HepG2 (cell line): ENCODE results near the gene FCAMR. TPM values are rescaled to one million over a fixed set of nuclear protein-coding genes. Genes with fewer than 3 reads are reported as not detected.

Source experiments
- CBX2 ChIP-seq, 2 experiments: fragments of 200-600 bp in 1 of 2; sonication (generic); formaldehyde crosslinking in 1 of 2; IDR thresholded peaks; 2 replicates each; pipeline versions ENCODE4 v1.7.0 to v1.8.1; 2018 to 2022; ENCODE audit warnings: low read depth in 2 of 2, low read length in 1 of 2, mild to moderate bottlenecking in 1 of 2, missing genetic modification reagents in 1 of 2
- FOXK2 ChIP-seq: fragments of 450-650 bp; IDR thresholded peaks from 2 replicates; pipeline ENCODE4 v1.6.1; 2016
- HNF4A ChIP-seq: sonication (generic); formaldehyde crosslinking; IDR thresholded peaks from 2 replicates; pipeline ENCODE4 v1.4.0; 2020; ENCODE audit warnings: missing genetic modification reagents
- HNRNPL ChIP-seq: fragments of 200-400 bp; formaldehyde crosslinking; IDR thresholded peaks from 2 replicates; pipeline ENCODE4 v1.6.1; 2017; ENCODE audit warnings: mild to moderate bottlenecking, low read depth, low read length
- PCBP2 ChIP-seq: fragments of 200-400 bp; formaldehyde crosslinking; optimal IDR thresholded peaks from 2 replicates; pipeline ENCODE3; 2018; ENCODE audit warnings: low read length, low read depth; ENCODE audit not compliant: poor library complexity, severe bottlenecking
- RAD21 ChIP-seq: fragments of 450-650 bp; formaldehyde crosslinking; IDR thresholded peaks from 2 replicates; pipeline ENCODE4 v1.5.0; 2020; ENCODE audit warnings: mild to moderate bottlenecking
- RCOR2 ChIP-seq: IDR thresholded peaks from 2 replicates; pipeline ENCODE4 v1.6.1; 2016; ENCODE audit warnings: missing biosample characterization, missing genetic modification reagents
- SATB2 ChIP-seq: sonication (generic); formaldehyde crosslinking; IDR thresholded peaks from 2 replicates; pipeline ENCODE4 v1.5.0; 2020; ENCODE audit warnings: missing genetic modification reagents
- WIZ ChIP-seq: sonication (generic); formaldehyde crosslinking; IDR thresholded peaks from 2 replicates; pipeline ENCODE4 v1.5.1; 2020; ENCODE audit warnings: mild to moderate bottlenecking, missing genetic modification reagents
- ZFAT ChIP-seq: sonication (generic); formaldehyde crosslinking; conservative IDR thresholded peaks from 2 replicates; pipeline ENCODE4 v1.8.1; 2023; ENCODE audit warnings: missing genetic modification reagents, inconsistent platforms
- ZNF253 ChIP-seq: sonication (generic); formaldehyde crosslinking; IDR thresholded peaks from 2 replicates; pipeline ENCODE4 v1.8.0; 2022; ENCODE audit warnings: mild to moderate bottlenecking, missing genetic modification reagents, borderline replicate concordance
- ZNF543 ChIP-seq: sonication (generic); formaldehyde crosslinking; IDR thresholded peaks from 2 replicates; pipeline ENCODE4 v1.4.0; 2020; ENCODE audit warnings: mild to moderate bottlenecking, missing genetic modification reagents
- ZNF674 ChIP-seq: sonication (generic); formaldehyde crosslinking; IDR thresholded peaks from 2 replicates; pipeline ENCODE4 v1.5.0; 2020; ENCODE audit warnings: low read depth, mild to moderate bottlenecking, missing genetic modification reagents
- ZSCAN25 ChIP-seq: sonication (generic); formaldehyde crosslinking; IDR thresholded peaks from 2 replicates; pipeline ENCODE4 v1.8.0; 2022; ENCODE audit warnings: mild to moderate bottlenecking, missing genetic modification reagents
- polyA plus RNA-seq, 8 experiments: library from polyadenylated mRNA; depleted of rRNA in 3 of 8; stranded (reverse) in 7 of 8; unstranded in 1 of 8; fragments of >200 nt; fragmentation: Illumina TruSeq in 4 of 8; extraction: Trizol in 4 of 8; gene quantifications; 2 replicates each; pipeline versions ENCODE4 v1.2.1 to v1.2.3, GENCODE V29; 2011 to 2016; ENCODE audit warnings: low read depth in 4 of 8, missing spikeins in 1 of 8, mixed read lengths in 1 of 8; ENCODE audit not compliant: insufficient read depth in 1 of 8
- total RNA-seq, 5 experiments: library from RNA; depleted of rRNA; stranded (reverse); fragments of >200 nt; fragmentation: Illumina TruSeq; extraction: Trizol; gene quantifications; 2 replicates each; pipeline ENCODE4 v1.2.3, GENCODE V29; 2016; ENCODE audit warnings: low read depth in 1 of 5
- TF ChIP-seq, protein P1 (sequence below), 2 experiments: sonication (generic) in 1 of 2; formaldehyde crosslinking in 1 of 2; IDR thresholded peaks; 2 replicates each; pipeline versions ENCODE4 v1.6.1 to v1.9.0; 2014 to 2022; ENCODE audit warnings: antibody characterized with exemption in 1 of 2, borderline replicate concordance in 1 of 2, inconsistent platforms in 1 of 2, low read depth in 1 of 2, missing genetic modification reagents in 1 of 2
- TF ChIP-seq, protein P2 (sequence below): sonication (generic); formaldehyde crosslinking; IDR thresholded peaks from 2 replicates; pipeline ENCODE4 v1.4.0; 2020; ENCODE audit warnings: missing genetic modification reagents
- TF ChIP-seq, protein P3 (sequence below): sonication (generic); formaldehyde crosslinking; IDR thresholded peaks from 2 replicates; pipeline ENCODE4 v1.5.0; 2020; ENCODE audit warnings: mild to moderate bottlenecking, missing genetic modification reagents
- TF ChIP-seq, protein P4 (sequence below): sonication (generic); formaldehyde crosslinking; IDR thresholded peaks from 2 replicates; pipeline ENCODE4 v1.5.0; 2020; ENCODE audit warnings: missing genetic modification reagents, mild to moderate bottlenecking, borderline replicate concordance
- TF ChIP-seq, protein P5 (sequence below): sonication (generic); formaldehyde crosslinking; IDR thresholded peaks from 2 replicates; pipeline ENCODE4 v1.4.0; 2020; ENCODE audit warnings: mild to moderate bottlenecking, missing genetic modification reagents

FCAMR gene
- total and polyA plus RNA-seq, 2 of the 13 experiments (the other 11 are each of a cell fraction or from before 2014, with no cell fraction given), result not detected

DNA sequence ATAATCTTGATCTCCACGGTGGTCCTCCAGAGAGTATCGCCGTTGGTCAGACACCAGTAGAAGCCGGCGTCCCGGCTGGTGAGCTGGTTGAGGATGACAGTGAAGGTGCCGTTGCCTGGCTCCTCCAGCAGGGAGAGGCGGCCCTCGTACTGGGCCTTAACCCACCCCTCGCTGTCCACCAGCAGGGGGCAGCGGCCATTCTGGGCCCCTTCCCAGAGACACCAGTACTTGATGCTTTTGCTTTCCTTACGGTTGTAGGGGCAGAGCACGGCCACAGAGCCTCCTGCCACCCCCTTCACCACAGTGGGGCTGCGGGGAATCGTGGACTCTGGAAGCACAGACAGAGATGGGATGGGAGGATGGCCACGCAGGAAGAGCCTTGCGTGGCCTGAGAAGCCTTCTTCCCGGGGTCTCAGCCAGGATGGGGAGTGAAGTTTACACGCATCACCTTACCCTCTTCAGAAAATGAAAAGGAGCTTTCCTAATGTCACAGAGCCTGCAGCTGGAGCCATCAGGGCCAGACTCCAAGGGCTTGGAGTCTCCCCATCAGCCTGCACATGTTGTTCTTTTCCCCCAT lies 34.7 kb downstream of the FCAMR start (continued):
- TF ChIP-seq, protein P1, sequence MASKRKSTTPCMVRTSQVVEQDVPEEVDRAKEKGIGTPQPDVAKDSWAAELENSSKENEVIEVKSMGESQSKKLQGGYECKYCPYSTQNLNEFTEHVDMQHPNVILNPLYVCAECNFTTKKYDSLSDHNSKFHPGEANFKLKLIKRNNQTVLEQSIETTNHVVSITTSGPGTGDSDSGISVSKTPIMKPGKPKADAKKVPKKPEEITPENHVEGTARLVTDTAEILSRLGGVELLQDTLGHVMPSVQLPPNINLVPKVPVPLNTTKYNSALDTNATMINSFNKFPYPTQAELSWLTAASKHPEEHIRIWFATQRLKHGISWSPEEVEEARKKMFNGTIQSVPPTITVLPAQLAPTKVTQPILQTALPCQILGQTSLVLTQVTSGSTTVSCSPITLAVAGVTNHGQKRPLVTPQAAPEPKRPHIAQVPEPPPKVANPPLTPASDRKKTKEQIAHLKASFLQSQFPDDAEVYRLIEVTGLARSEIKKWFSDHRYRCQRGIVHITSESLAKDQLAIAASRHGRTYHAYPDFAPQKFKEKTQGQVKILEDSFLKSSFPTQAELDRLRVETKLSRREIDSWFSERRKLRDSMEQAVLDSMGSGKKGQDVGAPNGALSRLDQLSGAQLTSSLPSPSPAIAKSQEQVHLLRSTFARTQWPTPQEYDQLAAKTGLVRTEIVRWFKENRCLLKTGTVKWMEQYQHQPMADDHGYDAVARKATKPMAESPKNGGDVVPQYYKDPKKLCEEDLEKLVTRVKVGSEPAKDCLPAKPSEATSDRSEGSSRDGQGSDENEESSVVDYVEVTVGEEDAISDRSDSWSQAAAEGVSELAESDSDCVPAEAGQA (IDR thresholded peaks at IDR 0.05; ENCODE audit: low read depth), result no peak
- TF ChIP-seq, protein P1 (CRISPR knock-in tag; IDR thresholded peaks at IDR 0.05; ENCODE audit: borderline replicate concordance), result no peak
- TF ChIP-seq PCBP2 (no peak), SATB2 (CRISPR knock-in tag) (no peak), WIZ (no peak), ZSCAN25 (no peak), ZNF674 (CRISPR knock-in tag) (no peak), FOXK2 (no peak), ZNF543 (CRISPR knock-in tag) (no peak), RAD21 (CRISPR knock-in tag) (peak; percentile 93), HNRNPL (no peak), RCOR2 (CRISPR knock-in tag) (no peak), HNF4A (CRISPR knock-in tag) (no peak), CBX2 (IDR thresholded peaks at IDR 0.05; ENCODE audit: low read depth, low read length) (no peak), CBX2 (CRISPR knock-in tag; IDR thresholded peaks at IDR 0.05; ENCODE audit: low read depth) (no peak), ZFAT (CRISPR knock-in tag) (no peak), ZNF253 (CRISPR knock-in tag) (no peak)
- TF ChIP-seq, protein P2, sequence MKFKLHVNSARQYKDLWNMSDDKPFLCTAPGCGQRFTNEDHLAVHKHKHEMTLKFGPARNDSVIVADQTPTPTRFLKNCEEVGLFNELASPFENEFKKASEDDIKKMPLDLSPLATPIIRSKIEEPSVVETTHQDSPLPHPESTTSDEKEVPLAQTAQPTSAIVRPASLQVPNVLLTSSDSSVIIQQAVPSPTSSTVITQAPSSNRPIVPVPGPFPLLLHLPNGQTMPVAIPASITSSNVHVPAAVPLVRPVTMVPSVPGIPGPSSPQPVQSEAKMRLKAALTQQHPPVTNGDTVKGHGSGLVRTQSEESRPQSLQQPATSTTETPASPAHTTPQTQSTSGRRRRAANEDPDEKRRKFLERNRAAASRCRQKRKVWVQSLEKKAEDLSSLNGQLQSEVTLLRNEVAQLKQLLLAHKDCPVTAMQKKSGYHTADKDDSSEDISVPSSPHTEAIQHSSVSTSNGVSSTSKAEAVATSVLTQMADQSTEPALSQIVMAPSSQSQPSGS (CRISPR knock-in tag), result peak; percentile 65; the same call in 1 of the 2 replicates
- TF ChIP-seq, protein P3, sequence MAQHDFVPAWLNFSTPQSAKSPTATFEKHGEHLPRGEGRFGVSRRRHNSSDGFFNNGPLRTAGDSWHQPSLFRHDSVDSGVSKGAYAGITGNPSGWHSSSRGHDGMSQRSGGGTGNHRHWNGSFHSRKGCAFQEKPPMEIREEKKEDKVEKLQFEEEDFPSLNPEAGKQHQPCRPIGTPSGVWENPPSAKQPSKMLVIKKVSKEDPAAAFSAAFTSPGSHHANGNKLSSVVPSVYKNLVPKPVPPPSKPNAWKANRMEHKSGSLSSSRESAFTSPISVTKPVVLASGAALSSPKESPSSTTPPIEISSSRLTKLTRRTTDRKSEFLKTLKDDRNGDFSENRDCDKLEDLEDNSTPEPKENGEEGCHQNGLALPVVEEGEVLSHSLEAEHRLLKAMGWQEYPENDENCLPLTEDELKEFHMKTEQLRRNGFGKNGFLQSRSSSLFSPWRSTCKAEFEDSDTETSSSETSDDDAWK (CRISPR knock-in tag), result no peak
- TF ChIP-seq, protein P4, sequence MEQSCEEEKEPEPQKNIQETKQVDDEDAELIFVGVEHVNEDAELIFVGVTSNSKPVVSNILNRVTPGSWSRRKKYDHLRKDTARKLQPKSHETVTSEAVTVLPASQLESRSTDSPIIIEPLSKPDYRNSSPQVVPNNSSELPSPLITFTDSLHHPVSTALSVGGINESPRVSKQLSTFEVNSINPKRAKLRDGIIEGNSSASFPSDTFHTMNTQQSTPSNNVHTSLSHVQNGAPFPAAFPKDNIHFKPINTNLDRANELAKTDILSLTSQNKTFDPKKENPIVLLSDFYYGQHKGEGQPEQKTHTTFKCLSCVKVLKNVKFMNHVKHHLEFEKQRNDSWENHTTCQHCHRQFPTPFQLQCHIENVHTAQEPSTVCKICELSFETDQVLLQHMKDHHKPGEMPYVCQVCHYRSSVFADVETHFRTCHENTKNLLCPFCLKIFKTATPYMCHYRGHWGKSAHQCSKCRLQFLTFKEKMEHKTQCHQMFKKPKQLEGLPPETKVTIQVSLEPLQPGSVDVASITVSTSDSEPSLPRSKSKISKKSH (CRISPR knock-in tag), result no peak
- TF ChIP-seq, protein P5, sequence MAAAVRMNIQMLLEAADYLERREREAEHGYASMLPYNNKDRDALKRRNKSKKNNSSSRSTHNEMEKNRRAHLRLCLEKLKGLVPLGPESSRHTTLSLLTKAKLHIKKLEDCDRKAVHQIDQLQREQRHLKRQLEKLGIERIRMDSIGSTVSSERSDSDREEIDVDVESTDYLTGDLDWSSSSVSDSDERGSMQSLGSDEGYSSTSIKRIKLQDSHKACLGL, result no peak
